ENCODE measurements around the gene SH2D7. TPM values are rescaled to one million over a fixed set of nuclear protein-coding genes. Genes with fewer than 3 reads are reported as not detected.
A peak's percentile ranks its signal among the peaks of the same experiment; 100 is the strongest.

SH2D7 gene
- total RNA-seq, 4 donors from 2014 or later, result not detected

GRCh38 chr15:78093242-78094020, 1.1 kb downstream of the SH2D7 start:
- DNase-seq (ENCODE audit: low spot score) (no peak), ATAC-seq (ENCODE audit: low FRiP score) (no peak)
- no peak for TF ChIP-seq CTCF (IDR thresholded peaks at IDR 0.05)

- ATAC-seq (ENCODE audit: low FRiP score), result no peak
- DNase-seq (ENCODE audit: low spot score), result no peak
- TF ChIP-seq CTCF (IDR thresholded peaks at IDR 0.05), result no peak
These were observed 5.3 kb downstream of the SH2D7 start for GRCh38 chr15:78097667-78098066.

GRCh38 chr15:78098131-78098755, 5.9 kb downstream of the SH2D7 start:
- ATAC-seq (ENCODE audit: low FRiP score) (no peak), DNase-seq (ENCODE audit: low spot score) (no peak)
- TF ChIP-seq CTCF (IDR thresholded peaks at IDR 0.05), result no peak

GRCh38 chr15:78100886-78101285, 8.5 kb downstream of the SH2D7 start:
- ATAC-seq (ENCODE audit: low FRiP score) (no peak), DNase-seq (ENCODE audit: low spot score) (no peak)
- TF ChIP-seq CTCF (IDR thresholded peaks at IDR 0.05), result no peak

- TF ChIP-seq CTCF (IDR thresholded peaks at IDR 0.05), result no peak
- peak; percentile 22 for ATAC-seq (ENCODE audit: low FRiP score)
- DNase-seq (ENCODE audit: low spot score), result no peak
These were observed 9.2 kb downstream of the SH2D7 start for GRCh38 chr15:78101423-78102105.

- ATAC-seq (ENCODE audit: low FRiP score) (no peak), DNase-seq (ENCODE audit: low spot score) (no peak)
- TF ChIP-seq CTCF (IDR thresholded peaks at IDR 0.05), result no peak
These were observed 9.8 kb downstream of the SH2D7 start for GRCh38 chr15:78102211-78102610.
